Occipital lobe (tissue), 2 donors: ENCODE data around the gene ATXN1. TPM values are rescaled to one million over a fixed set of nuclear protein-coding genes. Genes with fewer than 3 reads are reported as not detected.

Source experiments
- DNase-seq: peaks from one replicate; lab custom pipeline; 2025; lab: John Stamatoyannopoulos, UW
- total RNA-seq: library from RNA; depleted of rRNA; stranded (reverse); fragments of >200 nt; gene quantifications from one replicate; pipeline ENCODE4 v1.2.3, GENCODE V29; 2014

ATXN1 gene
- total RNA-seq, 1 donor from 2014 or later: 102 TPM

- DNase-seq: peak; percentile 58
These were observed 423.8 kb downstream of the ATXN1 start for GRCh38 chr6:16337295-16337975.

- no peak for DNase-seq
These were observed 424.4 kb downstream of the ATXN1 start for GRCh38 chr6:16336911-16337294.

- DNase-seq: no peak
These were observed 425.0 kb downstream of the ATXN1 start for GRCh38 chr6:16336056-16336818.

- DNase-seq: no peak
These were observed 426.1 kb downstream of the ATXN1 start for GRCh38 chr6:16335176-16335575.

GRCh38 chr6:16334671-16335070, 426.6 kb downstream of the ATXN1 start:
- no peak for DNase-seq

GRCh38 chr6:16333580-16333979, 427.7 kb downstream of the ATXN1 start:
- no peak for DNase-seq

GRCh38 chr6:16332175-16332542, 429.1 kb downstream of the ATXN1 start:
- peak; percentile 57 for DNase-seq

GRCh38 chr6:16331384-16332174, 429.7 kb downstream of the ATXN1 start:
- DNase-seq: peak; percentile 16

- DNase-seq: no peak
These were observed 432.0 kb downstream of the ATXN1 start for GRCh38 chr6:16329233-16329632.

GRCh38 chr6:16327777-16328325, 433.4 kb downstream of the ATXN1 start:
- DNase-seq: no peak

- DNase-seq: no peak
These were observed 434.1 kb downstream of the ATXN1 start for GRCh38 chr6:16326971-16327776.

- no peak for DNase-seq
These were observed 434.7 kb downstream of the ATXN1 start for GRCh38 chr6:16326531-16326930.

GRCh38 chr6:16324606-16325225, 436.5 kb downstream of the ATXN1 start:
- no peak for DNase-seq

GRCh38 chr6:16324184-16324583, 437.1 kb downstream of the ATXN1 start:
- no peak for DNase-seq

GRCh38 chr6:16322666-16323312, 438.5 kb downstream of the ATXN1 start:
- peak; percentile 43 for DNase-seq

- no peak for DNase-seq
These were observed 439.4 kb downstream of the ATXN1 start for GRCh38 chr6:16321826-16322225.

- DNase-seq: no peak
These were observed 439.9 kb downstream of the ATXN1 start for GRCh38 chr6:16321341-16321710.

GRCh38 chr6:16320533-16321340, 440.5 kb downstream of the ATXN1 start:
- DNase-seq: no peak

GRCh38 chr6:16319813-16320532, 441.3 kb downstream of the ATXN1 start:
- DNase-seq: peak; percentile 73
